GM21515 (cell line): ENCODE data around the gene BGLAP.
A peak's percentile ranks its signal among the peaks of the same experiment; 100 is the strongest.

Experiments
- ATAC-seq: cut with Tn5 transposase; IDR thresholded peaks from one replicate; pipeline ENCODE4 v1.9.1; 2021; ENCODE audit not compliant: unreplicated experiment

BGLAP gene

GRCh38 chr1:156253634-156254033 lies 11.7 kb downstream of the BGLAP start:
- ATAC-seq: no peak

GRCh38 chr1:156257711-156258110 lies 15.7 kb downstream of the BGLAP start:
- no peak for ATAC-seq

- no peak for ATAC-seq
Observed at GRCh38 chr1:156258859-156259258, 16.9 kb downstream of the BGLAP start.

- ATAC-seq: no peak
Observed at GRCh38 chr1:156259805-156260204, 17.8 kb downstream of the BGLAP start.

- no peak for ATAC-seq
Observed at GRCh38 chr1:156260896-156261295, 18.9 kb downstream of the BGLAP start.

- no peak for ATAC-seq
Observed at GRCh38 chr1:156262461-156263287, 20.7 kb downstream of the BGLAP start.

- no peak for ATAC-seq
Observed at GRCh38 chr1:156263288-156263655, 21.3 kb downstream of the BGLAP start.

- ATAC-seq: no peak
Observed at GRCh38 chr1:156266051-156266450, 24.1 kb downstream of the BGLAP start.

GRCh38 chr1:156268336-156268735 lies 26.4 kb downstream of the BGLAP start:
- no peak for ATAC-seq

GRCh38 chr1:156270314-156270713 lies 28.3 kb downstream of the BGLAP start:
- ATAC-seq: no peak

GRCh38 chr1:156276532-156276931 lies 34.5 kb downstream of the BGLAP start:
- ATAC-seq: no peak

- ATAC-seq: no peak
Observed at GRCh38 chr1:156276966-156277381, 35.0 kb downstream of the BGLAP start.

GRCh38 chr1:156279837-156280236 lies 37.9 kb downstream of the BGLAP start:
- ATAC-seq: no peak

- ATAC-seq: no peak
Observed at GRCh38 chr1:156281281-156281680, 39.3 kb downstream of the BGLAP start.

- ATAC-seq: peak; percentile 7
Observed at GRCh38 chr1:156281693-156282478, 39.9 kb downstream of the BGLAP start.

GRCh38 chr1:156282479-156283222 lies 40.7 kb downstream of the BGLAP start, which contains the start of gene SMG5:
Gene SMG5 (minus strand): TSS chr1:156282825. CDS start chr1:156282680, 145 bp downstream.
- peak; percentile 73 for ATAC-seq

- ATAC-seq: no peak
Observed at GRCh38 chr1:156283521-156283920, 41.5 kb downstream of the BGLAP start.

GRCh38 chr1:156284112-156284511 lies 42.1 kb downstream of the BGLAP start, which contains the start of gene TMEM79:
Gene TMEM79 (plus strand): TSS chr1:156284325. CDS start chr1:156285227, 902 bp downstream.
- ATAC-seq: no peak

- ATAC-seq: no peak
Observed at GRCh38 chr1:156284757-156285156, 42.8 kb downstream of the BGLAP start.

- ATAC-seq: no peak
Observed at GRCh38 chr1:156285437-156285836, 43.5 kb downstream of the BGLAP start.

GRCh38 chr1:156286061-156286460 lies 44.1 kb downstream of the BGLAP start:
- no peak for ATAC-seq
